HepG2 (cell line): ENCODE data around the gene CAMTA2. TPM values are rescaled to one million over a fixed set of nuclear protein-coding genes. Genes with fewer than 3 reads are reported as not detected.

Experiments
- ATF1 ChIP-seq: IDR thresholded peaks from 2 replicates; pipeline ENCODE4 v1.6.1; 2016; ENCODE audit warnings: mild to moderate bottlenecking, control low read depth
- ATF4 ChIP-seq, 2 experiments: fragments of 450-650 bp in 1 of 2; sonication (generic) in 1 of 2; formaldehyde crosslinking; IDR thresholded peaks; 2 replicates each; pipeline versions ENCODE4 v1.5.0 to v1.8.0; 2020 to 2022; ENCODE audit warnings: mild to moderate bottlenecking in 1 of 2, missing genetic modification reagents in 1 of 2
- KDM2A ChIP-seq: sonication (generic); formaldehyde crosslinking; IDR thresholded peaks from 2 replicates; pipeline ENCODE4 v1.4.0; 2020; ENCODE audit warnings: low read depth, missing genetic modification reagents, borderline replicate concordance
- MYNN ChIP-seq: sonication (generic); formaldehyde crosslinking; IDR thresholded peaks from 2 replicates; pipeline ENCODE4 v1.4.0; 2020; ENCODE audit warnings: mild to moderate bottlenecking, low read depth, missing genetic modification reagents
- REXO4 ChIP-seq: sonication (generic); formaldehyde crosslinking; IDR thresholded peaks from 2 replicates; pipeline ENCODE4 v1.8.0; 2022; ENCODE audit warnings: missing genetic modification reagents, mild to moderate bottlenecking, borderline replicate concordance
- STAT6 ChIP-seq: sonication (generic); formaldehyde crosslinking; IDR thresholded peaks from 2 replicates; pipeline ENCODE4 v1.4.0; 2020; ENCODE audit warnings: missing genetic modification reagents, mild to moderate bottlenecking, borderline replicate concordance
- TAF15 ChIP-seq: fragments of 200-400 bp; formaldehyde crosslinking; IDR thresholded peaks from one replicate; pipeline ENCODE4 v1.6.1; 2018; ENCODE audit warnings: mild to moderate bottlenecking, low read depth, low read length; ENCODE audit not compliant: poor library complexity, severe bottlenecking
- ZBTB40 ChIP-seq, 2 experiments: fragments of 450-650 bp in 1 of 2; sonication (generic) in 1 of 2; formaldehyde crosslinking in 1 of 2; IDR thresholded peaks; 2 replicates each; pipeline versions ENCODE4 v1.6.1 to v1.8.0; 2016 to 2022; ENCODE audit warnings: antibody characterized with exemption in 1 of 2, mild to moderate bottlenecking in 1 of 2, missing genetic modification reagents in 1 of 2
- ZGPAT ChIP-seq: IDR thresholded peaks from 2 replicates; pipeline ENCODE4 v1.6.1; 2016; ENCODE audit warnings: mild to moderate bottlenecking
- ZNF17 ChIP-seq: sonication (generic); formaldehyde crosslinking; IDR thresholded peaks from 2 replicates; pipeline ENCODE4 v1.5.0; 2020; ENCODE audit warnings: mild to moderate bottlenecking, missing genetic modification reagents
- ZNF260 ChIP-seq: sonication (generic); formaldehyde crosslinking; IDR thresholded peaks from 2 replicates; pipeline ENCODE4 v1.4.0; 2020; ENCODE audit warnings: missing genetic modification reagents, low read depth, mild to moderate bottlenecking, borderline replicate concordance
- ZNF652 ChIP-seq: IDR thresholded peaks from 2 replicates; pipeline ENCODE4 v1.6.1; 2016; ENCODE audit warnings: low read depth, borderline replicate concordance
- ZNF781 ChIP-seq: sonication (generic); formaldehyde crosslinking; IDR thresholded peaks from 2 replicates; pipeline ENCODE4 v1.5.1; 2020; ENCODE audit warnings: borderline replicate concordance, mild to moderate bottlenecking, missing genetic modification reagents; ENCODE audit errors: not compliant biosample characterization
- polyA plus RNA-seq, 8 experiments: library from polyadenylated mRNA; depleted of rRNA in 3 of 8; stranded (reverse) in 7 of 8; unstranded in 1 of 8; fragments of >200 nt; fragmentation: Illumina TruSeq in 4 of 8; extraction: Trizol in 4 of 8; gene quantifications; 2 replicates each; pipeline versions ENCODE4 v1.2.1 to v1.2.3, GENCODE V29; 2011 to 2016; ENCODE audit warnings: low read depth in 4 of 8, missing spikeins in 1 of 8, mixed read lengths in 1 of 8; ENCODE audit not compliant: insufficient read depth in 1 of 8
- total RNA-seq, 5 experiments: library from RNA; depleted of rRNA; stranded (reverse); fragments of >200 nt; fragmentation: Illumina TruSeq; extraction: Trizol; gene quantifications; 2 replicates each; pipeline ENCODE4 v1.2.3, GENCODE V29; 2016; ENCODE audit warnings: low read depth in 1 of 5

Gene CAMTA2
- total and polyA plus RNA-seq, 2 of the 13 experiments (the other 11 are each of a cell fraction or from before 2014, with no cell fraction given), result 4.1 to 7.1 TPM

DNA sequence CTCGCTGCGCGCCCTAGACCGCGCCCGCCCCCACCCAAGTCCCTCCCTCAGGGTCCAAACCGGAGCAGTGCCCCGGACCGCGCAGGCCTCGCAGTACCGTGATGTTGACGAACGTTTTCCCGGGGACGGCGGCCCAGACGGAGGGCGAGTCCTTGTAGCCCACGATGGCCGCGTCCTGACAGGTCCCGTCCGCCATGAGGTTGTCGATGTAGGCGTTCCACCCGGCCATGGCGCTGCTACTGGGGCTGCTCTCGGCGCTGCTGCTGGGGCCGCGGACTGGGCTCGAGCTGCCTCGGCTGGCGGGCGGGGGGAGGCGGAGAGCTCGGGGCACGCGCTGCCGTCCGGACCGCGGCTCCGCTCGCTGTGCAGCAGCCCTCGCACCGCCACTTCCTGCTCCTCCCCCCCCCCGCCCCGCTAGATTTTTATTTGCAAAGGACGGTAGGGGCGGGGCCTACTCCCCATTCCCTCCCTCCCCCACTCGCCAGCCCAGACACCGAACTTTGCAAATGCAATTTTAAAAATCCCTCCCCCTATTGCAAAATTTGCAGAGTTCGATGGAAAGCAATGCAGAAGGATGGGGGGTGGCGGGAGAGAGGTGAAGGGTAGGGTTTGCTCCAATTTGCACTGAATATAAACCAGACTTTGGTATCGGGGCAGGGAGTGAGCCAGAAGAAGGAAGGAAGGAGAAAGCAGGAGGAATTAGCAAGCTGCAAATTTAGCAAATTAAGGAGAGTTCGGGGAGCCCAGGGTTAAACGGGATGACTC is 39.1 kb downstream of the CAMTA2 start, which contains the start of gene PFN1 (continued):
- TF ChIP-seq ZBTB40 (IDR thresholded peaks at IDR 0.05) (no peak), ZBTB40 (CRISPR knock-in tag; IDR thresholded peaks at IDR 0.05) (peak; percentile 57), REXO4 (CRISPR knock-in tag) (no peak), ZGPAT (CRISPR knock-in tag) (peak; percentile 72; the same call in 1 of the 2 replicates), ZNF260 (CRISPR knock-in tag) (no peak), ZNF17 (CRISPR knock-in tag) (no peak), MYNN (CRISPR knock-in tag) (0 out of 2 replicates have a peak, but pooled peaks have one; percentile 59), STAT6 (CRISPR knock-in tag) (no peak; the same call in 1 of the 2 replicates), KDM2A (CRISPR knock-in tag) (peak; percentile 60), ZNF781 (no peak), ATF1 (CRISPR knock-in tag) (no peak), TAF15 (no peak), ATF4 (CRISPR knock-in tag; IDR thresholded peaks at IDR 0.05) (peak in 1 of 2 experiments; percentile 7; a peak in 1 of 4 replicates), ZNF652 (CRISPR knock-in tag) (peak; percentile 95)
